Measurements from ENCODE around the gene TBXA2R. TPM values are rescaled to one million over a fixed set of nuclear protein-coding genes. Genes with fewer than 3 reads are reported as not detected.
"Not testable (repeated sequence)": the region's sequence is repeated elsewhere in the genome, so short reads cannot be mapped to it uniquely, and the experiment has no call there.

TBXA2R gene
- total RNA-seq, 1 experiment from 2014 or later = not detected

DNA sequence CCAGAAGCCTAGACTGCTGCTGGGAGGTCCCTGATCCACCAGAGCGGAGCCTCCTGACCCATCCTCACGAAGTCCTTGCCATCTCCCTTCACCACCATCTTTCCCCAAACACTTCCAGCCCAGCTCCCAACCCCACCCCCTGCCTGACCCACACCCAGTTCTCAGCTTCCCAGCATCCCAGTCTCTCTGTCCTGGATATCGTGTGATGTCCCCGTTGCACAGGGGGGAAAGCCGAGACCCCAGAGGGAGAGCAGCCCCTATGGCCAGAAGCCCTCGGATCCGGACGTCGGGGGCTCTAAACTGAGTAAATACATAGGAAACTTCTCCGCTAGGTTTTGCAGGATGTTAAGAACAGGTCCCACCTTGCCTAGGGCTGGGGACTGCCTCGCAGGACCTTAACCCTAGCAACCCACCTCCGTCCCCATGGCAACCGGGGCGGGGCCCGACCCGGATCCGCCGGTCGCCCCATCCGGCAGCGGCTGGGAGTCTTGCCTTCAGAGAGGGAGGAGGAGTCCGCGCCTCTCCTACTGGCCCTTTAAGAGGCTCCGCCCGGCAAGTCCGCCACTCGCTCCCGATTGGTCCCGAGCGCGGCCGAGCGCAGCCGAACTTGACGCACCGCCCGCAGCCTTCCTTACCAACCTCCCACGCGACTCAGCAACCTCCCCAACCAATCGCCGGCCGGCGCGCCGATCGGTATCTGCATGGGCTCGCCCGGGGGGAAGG, 34.4 kb downstream of the TBXA2R start:
- Mint-ChIP-seq H3K27ac (ENCODE audit: low read depth, unreplicated experiment) (no peak overlapping the region), H3K4me1 (ENCODE audit: insufficient read depth, unreplicated experiment) (peaks cover 4% of the 10 kb centered on the region), H3K9me3 (ENCODE audit: unreplicated experiment) (no peaks in the 10 kb centered on the region), H3K36me3 (ENCODE audit: insufficient read depth, unreplicated experiment) (peaks cover 30% of the 10 kb centered on the region), H3K27me3 (ENCODE audit: insufficient read depth, unreplicated experiment) (no peaks in the 10 kb centered on the region), H3K4me3 (ENCODE audit: unreplicated experiment) (peak overlapping the region; percentile 79)
- no TSS peak for BruUV-seq (replicated peaks)
- DNase-seq (ENCODE audit: unreplicated experiment) = peak; percentile 100
- TF ChIP-seq, protein P1, sequence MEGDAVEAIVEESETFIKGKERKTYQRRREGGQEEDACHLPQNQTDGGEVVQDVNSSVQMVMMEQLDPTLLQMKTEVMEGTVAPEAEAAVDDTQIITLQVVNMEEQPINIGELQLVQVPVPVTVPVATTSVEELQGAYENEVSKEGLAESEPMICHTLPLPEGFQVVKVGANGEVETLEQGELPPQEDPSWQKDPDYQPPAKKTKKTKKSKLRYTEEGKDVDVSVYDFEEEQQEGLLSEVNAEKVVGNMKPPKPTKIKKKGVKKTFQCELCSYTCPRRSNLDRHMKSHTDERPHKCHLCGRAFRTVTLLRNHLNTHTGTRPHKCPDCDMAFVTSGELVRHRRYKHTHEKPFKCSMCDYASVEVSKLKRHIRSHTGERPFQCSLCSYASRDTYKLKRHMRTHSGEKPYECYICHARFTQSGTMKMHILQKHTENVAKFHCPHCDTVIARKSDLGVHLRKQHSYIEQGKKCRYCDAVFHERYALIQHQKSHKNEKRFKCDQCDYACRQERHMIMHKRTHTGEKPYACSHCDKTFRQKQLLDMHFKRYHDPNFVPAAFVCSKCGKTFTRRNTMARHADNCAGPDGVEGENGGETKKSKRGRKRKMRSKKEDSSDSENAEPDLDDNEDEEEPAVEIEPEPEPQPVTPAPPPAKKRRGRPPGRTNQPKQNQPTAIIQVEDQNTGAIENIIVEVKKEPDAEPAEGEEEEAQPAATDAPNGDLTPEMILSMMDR (IDR thresholded peaks at IDR 0.05; ENCODE audit: unreplicated experiment) = no peak
- POLR2A ChIA-PET = interaction anchor here (0.6 kb wide), 1 partner anchor 71 kb away, joined by 3 read pairs; no protein-coding TSS in a partner anchor
- CTCF ChIA-PET = interaction anchor here (0.6 kb wide), 1 partner anchor 16 kb away, joined by 4 read pairs; no protein-coding TSS in a partner anchor
- intact Hi-C loops (cut with micrococcal nuclease) = loop anchor here (1.0 kb wide), 1 partner anchor 15 kb away; the partner anchor contains the start of gene MFSD12

DNA sequence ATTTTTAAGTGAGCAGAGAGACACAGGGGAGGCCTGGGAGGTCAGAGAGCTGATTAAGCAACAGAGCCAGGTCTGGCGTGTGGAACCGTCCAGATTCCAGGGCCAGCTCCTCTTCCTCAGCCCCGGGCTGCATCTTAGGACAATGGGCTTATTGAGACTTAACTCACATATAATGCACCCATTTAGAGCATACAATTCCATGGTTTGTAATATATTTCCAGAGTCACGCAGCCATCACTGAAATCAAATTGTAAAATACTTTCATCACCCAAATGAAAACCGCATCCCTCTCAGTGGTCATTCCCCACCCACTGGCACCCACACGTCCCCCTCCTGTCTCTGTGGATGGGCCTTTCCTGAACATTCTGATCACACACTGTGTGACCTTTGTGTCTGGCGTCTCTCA, 36.1 kb downstream of the TBXA2R start:
- TF ChIP-seq, protein P1 (IDR thresholded peaks at IDR 0.05; ENCODE audit: unreplicated experiment) = no peak
- Mint-ChIP-seq H3K9me3 (ENCODE audit: unreplicated experiment) (no peaks in the 10 kb centered on the region), H3K4me1 (ENCODE audit: insufficient read depth, unreplicated experiment) (peaks cover 4% of the 10 kb centered on the region), H3K36me3 (ENCODE audit: insufficient read depth, unreplicated experiment) (peaks cover 29% of the 10 kb centered on the region), H3K4me3 (ENCODE audit: unreplicated experiment) (no peak overlapping the region), H3K27me3 (ENCODE audit: insufficient read depth, unreplicated experiment) (no peaks in the 10 kb centered on the region), H3K27ac (ENCODE audit: low read depth, unreplicated experiment) (no peak overlapping the region)
- intact Hi-C loops (cut with micrococcal nuclease) = no loop called here
- no peak for DNase-seq (ENCODE audit: unreplicated experiment)
- CTCF ChIA-PET = interaction anchor here (0.8 to 1.1 kb wide), 2 partner anchors 13 to 14 kb away, joined by 3 to 4 read pairs; partner anchors contain the start of gene MFSD12
- POLR2A ChIA-PET = interaction anchor here (1.2 kb wide), 1 partner anchor 13 kb away, joined by 4 read pairs; no protein-coding TSS in a partner anchor
- no TSS peak for BruUV-seq (replicated peaks)

DNA sequence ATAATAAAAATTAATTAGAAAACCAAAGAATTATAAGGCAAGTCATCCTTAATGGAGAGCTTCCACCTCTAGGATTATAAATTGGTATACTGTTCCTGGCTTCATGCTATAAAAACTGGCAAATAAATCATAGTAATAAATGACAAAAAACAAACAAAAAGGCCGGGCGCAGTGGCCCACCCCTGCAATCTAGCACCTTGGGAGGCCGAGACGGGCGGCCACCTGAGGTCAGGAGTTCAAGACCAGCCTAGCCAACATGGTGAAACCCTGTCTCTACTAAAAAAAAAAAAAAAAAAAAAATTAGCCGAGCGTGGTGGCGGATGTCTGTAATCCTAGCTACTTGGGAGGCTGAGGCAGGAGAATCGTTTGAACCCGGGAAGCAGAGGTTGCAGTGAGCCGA, 36.6 kb downstream of the TBXA2R start:
- intact Hi-C loops (cut with micrococcal nuclease); H3K4me3 Mint-ChIP-seq (ENCODE audit: unreplicated experiment); DNase-seq (ENCODE audit: unreplicated experiment); H3K27ac Mint-ChIP-seq (ENCODE audit: low read depth, unreplicated experiment); H3K4me1 Mint-ChIP-seq (ENCODE audit: insufficient read depth, unreplicated experiment); BruUV-seq (replicated peaks); H3K27me3 Mint-ChIP-seq (ENCODE audit: insufficient read depth, unreplicated experiment); H3K9me3 Mint-ChIP-seq (ENCODE audit: unreplicated experiment): not testable (repeated sequence)
- ChIA-PET POLR2A (interaction anchor here (1.2 kb wide), 1 partner anchor 12 kb away, joined by 4 read pairs; no protein-coding TSS in a partner anchor), CTCF (interaction anchor here (0.7 to 0.8 kb wide), 2 partner anchors 12 to 336 kb away, joined by 3 read pairs; partner anchors contain the start of gene MFSD12)
- peaks cover 24% of the 10 kb centered on the region for H3K36me3 Mint-ChIP-seq (ENCODE audit: insufficient read depth, unreplicated experiment)

DNA sequence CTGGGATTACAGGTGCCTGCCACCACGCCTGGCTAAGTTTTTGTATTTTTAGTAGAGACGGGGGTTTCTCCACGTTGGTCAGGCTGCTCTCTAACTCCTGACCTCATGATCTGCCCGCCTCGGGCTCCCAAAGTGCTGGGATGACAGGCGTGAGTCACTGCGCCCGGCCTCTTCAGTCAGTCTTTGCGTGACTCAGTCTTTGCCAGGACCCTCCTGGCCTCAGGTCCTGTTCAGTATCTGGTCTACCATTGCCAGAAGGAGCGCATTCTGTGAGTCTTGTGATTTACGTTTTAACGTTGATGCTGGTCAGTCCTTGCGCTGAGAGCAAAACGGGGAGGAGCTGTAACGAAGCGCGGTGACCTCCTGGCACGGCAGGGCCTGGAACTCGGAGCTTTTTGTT, 41.5 kb downstream of the TBXA2R start:
- Mint-ChIP-seq H3K4me3 (ENCODE audit: unreplicated experiment) (no peak overlapping the region), H3K27me3 (ENCODE audit: insufficient read depth, unreplicated experiment) (no peaks in the 10 kb centered on the region), H3K4me1 (ENCODE audit: insufficient read depth, unreplicated experiment) (no peaks in the 10 kb centered on the region), H3K27ac (ENCODE audit: low read depth, unreplicated experiment) (no peak overlapping the region), H3K9me3 (ENCODE audit: unreplicated experiment) (no peaks in the 10 kb centered on the region), H3K36me3 (ENCODE audit: insufficient read depth, unreplicated experiment) (peaks cover 6% of the 10 kb centered on the region)
- intact Hi-C loops (cut with micrococcal nuclease) = no loop called here
- CTCF ChIA-PET = interaction anchor here (1.1 to 1.7 kb wide), 2 partner anchors 20 to 54 kb away, joined by 4 read pairs; no protein-coding TSS in a partner anchor
- POLR2A ChIA-PET = interaction anchor here (0.7 to 1.3 kb wide), 2 partner anchors 9 kb away, joined by 3 to 4 read pairs; no protein-coding TSS in a partner anchor
- DNase-seq (ENCODE audit: unreplicated experiment) = peak; percentile 92
- TF ChIP-seq, protein P1 (IDR thresholded peaks at IDR 0.05; ENCODE audit: unreplicated experiment) = no peak
- BruUV-seq (replicated peaks) = no TSS peak
